ENCODE results near the gene PDE8B. TPM values are rescaled to one million over a fixed set of nuclear protein-coding genes. Genes with fewer than 3 reads are reported as not detected.
A peak's percentile ranks its signal among the peaks of the same experiment; 100 is the strongest.
"Not testable (repeated sequence)": the region's sequence is repeated elsewhere in the genome, so short reads cannot be mapped to it uniquely, and the experiment has no call there.

Gene PDE8B
- polyA plus RNA-seq, 3 donors: 5.0 to 5.6 (median 5.3) TPM

DNA sequence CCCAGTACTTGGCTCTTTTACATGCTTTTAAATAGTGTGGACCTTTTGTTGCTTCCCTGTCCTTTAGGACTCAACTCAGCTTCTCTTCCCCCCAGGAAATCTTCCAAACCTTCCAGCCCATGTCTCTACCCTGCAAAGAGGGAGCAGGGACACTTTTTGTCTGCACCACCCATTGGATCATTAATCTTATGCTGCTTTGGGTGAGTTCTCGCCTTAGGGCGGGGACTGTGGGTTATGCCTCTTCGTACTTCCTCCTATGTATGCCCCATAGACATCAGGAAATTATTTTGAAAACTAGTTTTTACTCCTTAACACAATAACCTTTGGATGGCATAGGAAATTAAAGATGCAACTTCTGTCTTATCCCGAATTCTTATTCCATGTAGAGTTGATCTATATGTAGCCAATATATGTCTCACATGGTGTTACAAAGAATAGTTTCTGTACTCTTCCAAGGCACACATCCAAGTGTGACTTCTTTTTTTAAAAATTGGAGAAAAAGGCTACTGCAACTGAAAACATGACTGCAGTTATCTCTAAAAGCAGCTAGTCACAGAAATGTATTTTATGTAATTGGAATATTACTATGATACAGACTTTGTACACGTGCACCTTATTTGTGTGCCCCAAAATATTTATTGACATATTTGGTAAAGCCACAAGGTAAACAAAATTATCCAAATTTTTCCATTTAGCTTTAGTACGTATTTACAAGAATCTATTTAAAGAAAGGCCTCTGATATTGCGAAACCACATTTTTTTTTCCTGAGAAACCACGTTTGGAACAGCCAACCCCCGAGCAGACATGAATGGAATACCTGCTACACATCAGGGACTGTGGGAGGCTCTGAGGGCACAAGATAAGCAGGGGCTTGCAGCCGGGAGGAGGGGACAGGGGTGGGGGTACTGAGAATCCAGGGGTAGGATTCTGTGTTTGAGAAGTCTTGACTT is 148.1 kb downstream of the PDE8B start:
- DNase-seq: no peak

- DNase-seq: no peak
Measured at GRCh38 chr5:77359231-77359630, 148.8 kb downstream of the PDE8B start.

GRCh38 chr5:77360381-77360780 is 149.9 kb downstream of the PDE8B start:
- no peak for DNase-seq

- DNase-seq: no peak
Measured at GRCh38 chr5:77360973-77361372, 150.5 kb downstream of the PDE8B start.

- no peak for DNase-seq
Measured at GRCh38 chr5:77366717-77367500, 156.4 kb downstream of the PDE8B start.

DNA sequence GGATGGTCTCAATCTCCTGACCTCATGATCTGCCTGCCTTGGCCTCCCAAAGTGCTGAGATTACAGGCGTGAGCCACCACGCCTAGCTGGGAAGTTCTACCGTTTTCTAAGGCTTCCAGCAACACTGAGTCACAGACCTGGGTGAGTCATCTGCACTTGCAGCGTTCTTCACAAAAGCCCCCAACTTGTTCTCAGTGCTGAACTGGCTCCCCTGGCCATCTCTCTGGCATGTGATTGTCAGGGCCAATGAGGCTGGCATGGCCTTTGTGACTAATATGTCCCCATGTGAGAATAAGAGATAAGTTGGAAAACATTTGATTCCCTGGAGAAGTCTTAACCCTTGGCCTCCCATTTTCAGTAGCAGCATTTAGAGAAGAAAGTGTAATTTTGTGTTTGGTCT is 157.3 kb downstream of the PDE8B start:
- no peak for DNase-seq

DNA sequence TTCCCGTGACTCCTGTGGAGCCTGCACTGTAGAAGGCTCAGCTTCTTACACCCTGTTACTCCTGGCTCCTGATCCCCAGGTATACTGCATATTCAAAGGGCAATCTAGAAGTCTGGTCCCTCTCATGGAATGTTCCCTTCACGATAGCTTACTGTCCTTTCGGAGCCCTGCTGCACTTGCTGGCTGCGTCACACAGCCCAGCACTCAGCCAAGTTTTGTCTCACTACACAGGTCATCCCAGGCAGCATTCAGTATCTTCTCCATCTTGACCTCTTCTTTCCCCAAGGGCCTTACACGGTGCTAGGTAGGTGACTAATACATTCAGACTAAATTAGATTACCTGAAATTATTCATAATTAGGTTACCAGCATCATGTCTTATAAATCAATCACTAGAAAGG is 157.9 kb downstream of the PDE8B start:
- DNase-seq: no peak

DNA sequence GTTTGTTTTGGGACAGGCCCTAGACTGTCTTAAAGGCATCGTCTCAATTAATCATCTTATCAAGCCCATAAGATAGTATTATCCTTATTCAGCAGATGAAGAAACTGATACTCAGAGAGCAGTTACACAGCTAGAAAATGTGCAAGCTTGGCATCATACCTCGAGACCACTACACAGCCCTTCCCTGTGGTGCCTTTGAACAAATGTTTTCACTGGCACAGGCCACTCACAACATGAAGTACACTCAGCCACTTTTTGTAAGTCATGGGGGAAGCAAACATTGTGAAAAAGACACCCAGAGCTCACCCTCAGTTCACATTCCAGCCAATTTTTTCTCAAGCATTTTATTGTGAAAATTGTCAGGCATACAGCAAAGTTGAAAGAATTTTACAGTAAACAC is 159.1 kb downstream of the PDE8B start:
- no peak for DNase-seq

DNA sequence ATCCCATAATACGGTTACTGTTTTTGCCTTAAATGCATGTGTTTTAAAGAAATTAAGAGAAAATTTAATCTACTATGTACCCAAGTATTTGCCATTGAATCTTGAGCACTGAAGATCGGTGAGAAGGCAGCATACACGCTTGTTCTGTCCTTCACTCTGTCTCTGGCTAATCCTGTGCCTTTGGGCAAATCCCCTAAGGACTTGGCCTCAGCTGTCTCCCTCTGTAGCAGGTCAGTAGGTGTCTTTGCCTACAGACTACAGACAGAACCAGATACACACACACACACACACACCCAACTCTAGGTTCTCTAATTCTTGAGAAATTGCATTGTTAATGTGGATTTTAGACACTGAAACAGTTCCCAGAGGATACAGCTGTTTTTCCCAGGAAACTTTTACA is 164.2 kb downstream of the PDE8B start:
- DNase-seq: no peak

- DNase-seq: no peak
Measured at GRCh38 chr5:77376609-77377300, 166.3 kb downstream of the PDE8B start.

DNA sequence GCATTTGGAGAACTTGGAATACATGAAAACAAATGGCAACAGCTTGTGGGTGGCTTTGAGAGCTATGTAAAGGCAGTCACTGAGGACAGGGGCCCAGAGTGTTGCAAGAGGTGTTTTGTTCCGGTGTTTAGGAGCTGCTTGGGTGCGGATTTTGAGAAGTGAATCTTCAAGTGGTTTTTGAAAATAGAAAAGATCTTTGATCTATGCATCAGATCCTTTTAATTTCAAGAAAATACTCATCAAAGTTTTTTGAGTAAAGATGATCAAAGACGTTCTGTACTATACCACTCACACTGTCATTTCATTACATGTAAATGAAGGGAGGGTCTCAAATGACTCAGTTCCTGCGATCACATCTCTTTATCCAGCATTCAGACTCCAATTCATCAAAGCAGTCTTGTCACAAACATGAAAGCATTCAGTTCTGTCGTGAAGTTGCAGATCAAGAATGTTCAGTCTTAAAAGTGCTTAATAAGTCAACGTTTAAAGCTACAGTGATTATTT is 169.1 kb downstream of the PDE8B start:
- DNase-seq: peak; percentile 10

GRCh38 chr5:77380636-77381035 is 170.2 kb downstream of the PDE8B start:
- no peak for DNase-seq

- DNase-seq: not testable (repeated sequence)
Measured at GRCh38 chr5:77383336-77383735, 172.9 kb downstream of the PDE8B start.

GRCh38 chr5:77386340-77386739 is 175.9 kb downstream of the PDE8B start:
- DNase-seq: not testable (repeated sequence)

DNA sequence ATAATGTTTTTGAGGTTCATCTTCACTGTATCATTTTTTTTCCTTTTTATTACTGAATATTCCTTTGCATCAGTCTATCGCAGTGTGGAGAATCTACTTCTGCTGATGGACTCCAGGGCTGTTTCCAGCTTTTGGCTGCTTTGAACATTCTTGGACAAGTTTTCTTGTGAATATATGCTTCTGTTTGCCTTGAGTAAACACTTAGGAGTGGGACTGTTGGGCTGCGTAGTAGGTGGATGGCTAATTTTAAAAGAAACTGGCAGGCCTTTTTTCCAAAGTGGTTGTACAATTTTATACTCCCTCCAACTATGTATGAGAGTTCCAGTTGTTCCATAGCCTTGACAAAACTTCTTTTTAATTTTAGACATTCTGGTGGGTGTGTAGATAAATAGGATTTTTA is 179.3 kb downstream of the PDE8B start:
- no peak for DNase-seq

GRCh38 chr5:77390221-77390620 is 179.7 kb downstream of the PDE8B start:
- no peak for DNase-seq

GRCh38 chr5:77390795-77391194 is 180.3 kb downstream of the PDE8B start:
- DNase-seq: no peak

GRCh38 chr5:77391240-77391765 is 180.8 kb downstream of the PDE8B start:
- DNase-seq: no peak

- DNase-seq: peak; percentile 4
Measured at GRCh38 chr5:77394064-77394715, 183.7 kb downstream of the PDE8B start.

GRCh38 chr5:77396017-77396416 is 185.5 kb downstream of the PDE8B start:
- DNase-seq: no peak

- DNase-seq: no peak
Measured at GRCh38 chr5:77397686-77398292, 187.3 kb downstream of the PDE8B start.
